ENCODE data around the gene TIMM44. TPM values are rescaled to one million over a fixed set of nuclear protein-coding genes. Genes with fewer than 3 reads are reported as not detected.

TIMM44 gene
- total and polyA plus RNA-seq, 2 of the 8 experiments (the other 6 are each of a cell fraction or from before 2014, with no cell fraction given) = 131 to 150 TPM

- Histone ChIP-seq H2BK120ac (replicated peaks; ENCODE audit: low read depth, low read length) (no peak overlapping the region), H2BK12ac (ENCODE audit: low read depth, low read length) (no peak overlapping the region), H3K27me3 (replicated peaks in 1 of 4; ENCODE audit: control insufficient read depth in 3 of 4, extremely low read depth in 1 of 4, insufficient read depth in 3 of 4, low read length in 3 of 4) (no peaks in the 10 kb centered on the region), H3K36me3 (ENCODE audit: control insufficient read depth in 2 of 4, insufficient read depth in 4 of 4, low read length in 3 of 4) (peaks cover 22 to 81% (median 54%) of the 10 kb centered on the region in 4 experiments), H4K8ac (ENCODE audit: extremely low read depth, insufficient read depth, low read length) (no peak overlapping the region), H3K23ac (ENCODE audit: insufficient read length) (no peak overlapping the region), H2BK5ac (ENCODE audit: low read depth, low read length) (no peak overlapping the region), H2AFZ (ENCODE audit: low read length) (no peak overlapping the region), H4K5ac (ENCODE audit: insufficient read length, low read depth, low read length) (no peak overlapping the region), H3K4me3 (ENCODE audit: extremely low read depth in 1 of 4, insufficient read depth in 2 of 4, low read depth in 3 of 4, low read length in 4 of 4) (no peak overlapping the region), H4K91ac (replicated peaks; ENCODE audit: insufficient read length, low read length) (no peak overlapping the region), H3K79me1 (ENCODE audit: low read depth, low read length) (peaks cover 35% of the 10 kb centered on the region), H2AK5ac (ENCODE audit: low read depth, low read length) (no peak overlapping the region), H3K4ac (replicated peaks; ENCODE audit: insufficient read length, low read depth, low read length) (no peak overlapping the region), H3K4me2 (ENCODE audit: insufficient read depth in 1 of 2, low read depth in 2 of 2, low read length in 2 of 2) (no peak overlapping the region), H3K27ac (ENCODE audit: low read depth, low read length) (no peak overlapping the region), H3K18ac (ENCODE audit: extremely low read depth, low read length) (no peak overlapping the region), H3K9me3 (ENCODE audit: insufficient read depth in 2 of 2, low read depth in 1 of 2, low read length in 1 of 2) (no peaks in the 10 kb centered on the region), H2BK15ac (ENCODE audit: low read length) (no peak overlapping the region), H3K14ac (ENCODE audit: insufficient read length) (no peak overlapping the region), H3K79me2 (ENCODE audit: control insufficient read depth in 1 of 2, insufficient read depth in 2 of 2, low read length in 2 of 2) (peaks cover 0 to 29% of the 10 kb centered on the region in 2 experiments; a peak in 2 of 4 replicates), H4K20me1 (replicated peaks in 1 of 2; ENCODE audit: control insufficient read depth in 1 of 2, insufficient read depth in 2 of 2, low read length in 2 of 2) (peaks cover 41 to 61% of the 10 kb centered on the region in 2 experiments), H2BK20ac (ENCODE audit: low read length) (no peak overlapping the region), H3K9ac (replicated peaks in 1 of 4; ENCODE audit: extremely low read depth in 1 of 4, low read depth in 3 of 4, low read length in 3 of 4) (no peak overlapping the region), H3K4me1 (replicated peaks in 1 of 4; ENCODE audit: control insufficient read depth in 3 of 4, insufficient read depth in 4 of 4, low read length in 3 of 4) (no peaks in the 10 kb centered on the region), H3K23me2 (ENCODE audit: low read depth, low read length) (no peaks in the 10 kb centered on the region), H3K56ac (replicated peaks; ENCODE audit: insufficient read length, low read depth, low read length) (no peak overlapping the region)
- TF ChIP-seq SIRT6 (IDR thresholded peaks at IDR 0.05; ENCODE audit: low read length) (no peak), POLR2A (IDR thresholded peaks at IDR 0.05; ENCODE audit: control extremely low read depth in 1 of 2, low read depth in 2 of 2, low read length in 2 of 2) (no peak), CBX8 (IDR thresholded peaks at IDR 0.05; ENCODE audit: borderline replicate concordance, low read depth, low read length) (no peak)
- 97% methylated on average over 5 of the region's 7 CpGs; no CpG with 5 or more reads in 1 of the 2 experiments for WGBS, 2 experiments (ENCODE audit: extremely low coverage in 1 of 2, insufficient coverage in 1 of 2, insufficient read length in 1 of 2, insufficient replicate concordance in 2 of 2, low coverage in 1 of 2, low lambda C conversion rate in 2 of 2, missing lambda C conversion rate in 1 of 2)
- FAIRE-seq (no peak), DNase-seq (ENCODE audit: low read depth in 1 of 2, low spot score in 2 of 2) (no peak)
- CTCF ChIA-PET (ENCODE audit: partially characterized antibody) = interaction anchor here (0.9 kb wide), 1 partner anchor 104 kb away, joined by 4 read pairs; no protein-coding TSS in a partner anchor
- POLR2A ChIA-PET (ENCODE audit: partially characterized antibody) = interaction anchor here (0.6 to 0.7 kb wide), 2 partner anchors 10 to 285 kb away, joined by 3 read pairs; no protein-coding TSS in a partner anchor
Measured at GRCh38 chr19:7981199-7981598, 37.7 kb upstream of the TIMM44 start.
